ENCODE measurements around the gene HRK. TPM values are rescaled to one million over a fixed set of nuclear protein-coding genes. Genes with fewer than 3 reads are reported as not detected.

Gene HRK
- total RNA-seq, 1 donor from 2014 or later = 2.1 TPM

DNA sequence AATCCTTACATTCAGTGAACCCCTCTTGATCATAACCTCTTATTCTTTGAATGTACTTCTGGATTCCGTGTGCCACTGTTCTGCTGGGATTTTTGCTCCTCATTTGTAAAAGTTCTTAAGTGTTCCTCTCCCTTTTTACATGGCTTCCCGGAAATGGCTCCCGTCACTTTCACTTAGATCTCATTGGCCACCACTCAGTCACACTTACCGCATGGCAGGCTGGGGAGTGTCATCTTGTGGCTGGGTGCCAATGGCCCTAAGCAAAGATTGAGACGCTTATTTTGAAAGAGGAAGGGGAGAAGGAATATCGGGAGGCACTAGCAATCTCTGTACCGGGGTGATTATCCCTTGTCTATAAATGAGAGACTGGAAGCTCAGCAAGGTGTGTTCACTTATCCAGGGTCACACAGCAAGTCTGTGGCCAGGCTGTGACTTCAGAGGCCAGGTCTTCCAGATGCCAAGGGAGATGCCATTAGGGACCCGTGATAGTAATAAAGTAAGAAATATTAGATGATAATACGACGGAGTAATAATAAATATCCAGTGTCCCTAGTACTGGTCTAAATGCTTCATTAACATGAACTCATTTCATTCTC is 74.3 kb downstream of the HRK start:
- H3K4me1 ChIP-seq (ENCODE audit: insufficient read depth, low read length) = no peaks in the 10 kb centered on the region
- H2AFZ ChIP-seq (ENCODE audit: low read depth, low read length) = no peak overlapping the region
- no peak overlapping the region for H3K27ac ChIP-seq (ENCODE audit: low read depth, low read length)
- FAIRE-seq = no peak
- no peaks in the 10 kb centered on the region for H3K27me3 ChIP-seq (ENCODE audit: insufficient read depth, low read length)
- no peak for DNase-seq (ENCODE audit: low read depth)
- no peaks in the 10 kb centered on the region for H3K79me2 ChIP-seq (ENCODE audit: insufficient read depth, low read length)
- no peaks in the 10 kb centered on the region for H3K9me3 Mint-ChIP-seq (ENCODE audit: unreplicated experiment)
- no peak overlapping the region for H3K4me3 ChIP-seq (ENCODE audit: insufficient read depth, low read depth, low read length)
- H3K4me2 ChIP-seq (ENCODE audit: low read length) = no peak overlapping the region
- TF ChIP-seq, protein P1, sequence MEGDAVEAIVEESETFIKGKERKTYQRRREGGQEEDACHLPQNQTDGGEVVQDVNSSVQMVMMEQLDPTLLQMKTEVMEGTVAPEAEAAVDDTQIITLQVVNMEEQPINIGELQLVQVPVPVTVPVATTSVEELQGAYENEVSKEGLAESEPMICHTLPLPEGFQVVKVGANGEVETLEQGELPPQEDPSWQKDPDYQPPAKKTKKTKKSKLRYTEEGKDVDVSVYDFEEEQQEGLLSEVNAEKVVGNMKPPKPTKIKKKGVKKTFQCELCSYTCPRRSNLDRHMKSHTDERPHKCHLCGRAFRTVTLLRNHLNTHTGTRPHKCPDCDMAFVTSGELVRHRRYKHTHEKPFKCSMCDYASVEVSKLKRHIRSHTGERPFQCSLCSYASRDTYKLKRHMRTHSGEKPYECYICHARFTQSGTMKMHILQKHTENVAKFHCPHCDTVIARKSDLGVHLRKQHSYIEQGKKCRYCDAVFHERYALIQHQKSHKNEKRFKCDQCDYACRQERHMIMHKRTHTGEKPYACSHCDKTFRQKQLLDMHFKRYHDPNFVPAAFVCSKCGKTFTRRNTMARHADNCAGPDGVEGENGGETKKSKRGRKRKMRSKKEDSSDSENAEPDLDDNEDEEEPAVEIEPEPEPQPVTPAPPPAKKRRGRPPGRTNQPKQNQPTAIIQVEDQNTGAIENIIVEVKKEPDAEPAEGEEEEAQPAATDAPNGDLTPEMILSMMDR (IDR thresholded peaks at IDR 0.05; ENCODE audit: insufficient read depth, low read depth, low read length) = no peak
- no peak for TF ChIP-seq EZH2 (IDR thresholded peaks at IDR 0.05; ENCODE audit: insufficient read depth, low read length)
- no peaks in the 10 kb centered on the region for H3K4me1 Mint-ChIP-seq (ENCODE audit: low read depth, unreplicated experiment)
- no peak overlapping the region for H3K27ac Mint-ChIP-seq (ENCODE audit: unreplicated experiment)
- no peaks in the 10 kb centered on the region for H3K9me3 ChIP-seq (ENCODE audit: insufficient read depth, low read depth, low read length)
- no peaks in the 10 kb centered on the region for H3K36me3 ChIP-seq (ENCODE audit: insufficient read depth, low read length)
- no peaks in the 10 kb centered on the region for H3K27me3 Mint-ChIP-seq (ENCODE audit: low read depth, unreplicated experiment)
- H4K20me1 ChIP-seq (ENCODE audit: insufficient read depth, low read length) = no peaks in the 10 kb centered on the region
- no peak overlapping the region for H3K9ac ChIP-seq (ENCODE audit: low read length)
- no peak overlapping the region for H3K4me3 Mint-ChIP-seq (ENCODE audit: unreplicated experiment)
- H3K36me3 Mint-ChIP-seq (ENCODE audit: low read depth, unreplicated experiment) = no peaks in the 10 kb centered on the region

Other genes with a start within 250 kb of the HRK start
- gene SPRING1, start 143.4 kb downstream of the HRK start, total RNA-seq = 50.0 and 54.2 TPM in 2 replicates
- gene RNFT2, start 143.1 kb downstream of the HRK start, total RNA-seq = 5.5 and 8.9 TPM in 2 replicates
- 26.4 and 28.7 TPM in 2 replicates for gene FBXW8, start 29.5 kb upstream of the HRK start, total RNA-seq
- 1.7 and 1.9 TPM in 2 replicates for gene TESC, start 218.0 kb upstream of the HRK start, total RNA-seq

Measured in astrocyte (in vitro differentiated cells and primary cell).